ENCODE results near the gene MARK3.

The MARK3 gene

GRCh38 chr14:103485504-103485903, 100.3 kb downstream of the MARK3 start:
- TF ChIP-seq, protein P1, sequence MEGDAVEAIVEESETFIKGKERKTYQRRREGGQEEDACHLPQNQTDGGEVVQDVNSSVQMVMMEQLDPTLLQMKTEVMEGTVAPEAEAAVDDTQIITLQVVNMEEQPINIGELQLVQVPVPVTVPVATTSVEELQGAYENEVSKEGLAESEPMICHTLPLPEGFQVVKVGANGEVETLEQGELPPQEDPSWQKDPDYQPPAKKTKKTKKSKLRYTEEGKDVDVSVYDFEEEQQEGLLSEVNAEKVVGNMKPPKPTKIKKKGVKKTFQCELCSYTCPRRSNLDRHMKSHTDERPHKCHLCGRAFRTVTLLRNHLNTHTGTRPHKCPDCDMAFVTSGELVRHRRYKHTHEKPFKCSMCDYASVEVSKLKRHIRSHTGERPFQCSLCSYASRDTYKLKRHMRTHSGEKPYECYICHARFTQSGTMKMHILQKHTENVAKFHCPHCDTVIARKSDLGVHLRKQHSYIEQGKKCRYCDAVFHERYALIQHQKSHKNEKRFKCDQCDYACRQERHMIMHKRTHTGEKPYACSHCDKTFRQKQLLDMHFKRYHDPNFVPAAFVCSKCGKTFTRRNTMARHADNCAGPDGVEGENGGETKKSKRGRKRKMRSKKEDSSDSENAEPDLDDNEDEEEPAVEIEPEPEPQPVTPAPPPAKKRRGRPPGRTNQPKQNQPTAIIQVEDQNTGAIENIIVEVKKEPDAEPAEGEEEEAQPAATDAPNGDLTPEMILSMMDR (IDR thresholded peaks at IDR 0.05; ENCODE audit: insufficient read depth, low read length): no peak
- TF ChIP-seq, protein P2, sequence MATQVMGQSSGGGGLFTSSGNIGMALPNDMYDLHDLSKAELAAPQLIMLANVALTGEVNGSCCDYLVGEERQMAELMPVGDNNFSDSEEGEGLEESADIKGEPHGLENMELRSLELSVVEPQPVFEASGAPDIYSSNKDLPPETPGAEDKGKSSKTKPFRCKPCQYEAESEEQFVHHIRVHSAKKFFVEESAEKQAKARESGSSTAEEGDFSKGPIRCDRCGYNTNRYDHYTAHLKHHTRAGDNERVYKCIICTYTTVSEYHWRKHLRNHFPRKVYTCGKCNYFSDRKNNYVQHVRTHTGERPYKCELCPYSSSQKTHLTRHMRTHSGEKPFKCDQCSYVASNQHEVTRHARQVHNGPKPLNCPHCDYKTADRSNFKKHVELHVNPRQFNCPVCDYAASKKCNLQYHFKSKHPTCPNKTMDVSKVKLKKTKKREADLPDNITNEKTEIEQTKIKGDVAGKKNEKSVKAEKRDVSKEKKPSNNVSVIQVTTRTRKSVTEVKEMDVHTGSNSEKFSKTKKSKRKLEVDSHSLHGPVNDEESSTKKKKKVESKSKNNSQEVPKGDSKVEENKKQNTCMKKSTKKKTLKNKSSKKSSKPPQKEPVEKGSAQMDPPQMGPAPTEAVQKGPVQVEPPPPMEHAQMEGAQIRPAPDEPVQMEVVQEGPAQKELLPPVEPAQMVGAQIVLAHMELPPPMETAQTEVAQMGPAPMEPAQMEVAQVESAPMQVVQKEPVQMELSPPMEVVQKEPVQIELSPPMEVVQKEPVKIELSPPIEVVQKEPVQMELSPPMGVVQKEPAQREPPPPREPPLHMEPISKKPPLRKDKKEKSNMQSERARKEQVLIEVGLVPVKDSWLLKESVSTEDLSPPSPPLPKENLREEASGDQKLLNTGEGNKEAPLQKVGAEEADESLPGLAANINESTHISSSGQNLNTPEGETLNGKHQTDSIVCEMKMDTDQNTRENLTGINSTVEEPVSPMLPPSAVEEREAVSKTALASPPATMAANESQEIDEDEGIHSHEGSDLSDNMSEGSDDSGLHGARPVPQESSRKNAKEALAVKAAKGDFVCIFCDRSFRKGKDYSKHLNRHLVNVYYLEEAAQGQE (IDR thresholded peaks at IDR 0.05; ENCODE audit: insufficient replicate concordance, low read depth): no peak
- TF ChIP-seq POLR2AphosphoS5 (IDR thresholded peaks at IDR 0.05; ENCODE audit: low read depth) (no peak), GABPA (IDR thresholded peaks at IDR 0.05; ENCODE audit: low read depth) (no peak), SPI1 (IDR thresholded peaks at IDR 0.05; ENCODE audit: borderline replicate concordance, low read depth) (no peak)
- Histone ChIP-seq H3K27ac (replicated peaks) (no peak overlapping the region), H3K27me3 (ENCODE audit: insufficient read depth, poor library complexity, severe bottlenecking) (no peaks in the 10 kb centered on the region), H3K4me3 (replicated peaks; ENCODE audit: insufficient read depth, low read length) (no peak overlapping the region)
- no peak for DNase-seq (ENCODE audit: low read depth in 1 of 2, low spot score in 1 of 2)

DNA sequence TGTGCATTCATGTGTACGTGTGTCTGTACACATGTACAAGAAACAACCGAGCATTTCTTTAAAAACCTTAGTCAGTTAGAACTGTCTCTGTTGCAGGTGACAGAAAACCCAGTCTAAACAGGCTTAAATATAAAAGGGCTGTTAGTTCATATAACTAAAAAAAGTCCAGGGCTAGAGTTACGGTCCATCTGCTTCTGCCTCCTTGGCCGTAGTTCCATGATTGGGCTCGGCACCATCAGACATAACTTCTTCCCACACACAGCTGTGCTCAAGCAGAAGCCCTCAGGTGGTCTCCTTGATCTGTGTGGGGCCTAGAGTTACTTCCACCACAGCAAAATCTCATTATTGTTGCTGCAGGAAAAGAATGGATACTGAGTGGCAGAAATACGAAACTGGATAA, 102.9 kb downstream of the MARK3 start:
- Histone ChIP-seq H3K27me3 (ENCODE audit: insufficient read depth, poor library complexity, severe bottlenecking) (no peaks in the 10 kb centered on the region), H3K27ac (replicated peaks) (no peak overlapping the region), H3K4me3 (replicated peaks; ENCODE audit: insufficient read depth, low read length) (no peak overlapping the region)
- no peak for DNase-seq (ENCODE audit: low read depth in 1 of 2, low spot score in 1 of 2)
- TF ChIP-seq POLR2AphosphoS5 (IDR thresholded peaks at IDR 0.05; ENCODE audit: low read depth): no peak
- TF ChIP-seq SPI1 (IDR thresholded peaks at IDR 0.05; ENCODE audit: borderline replicate concordance, low read depth): no peak
- TF ChIP-seq, protein P2 (IDR thresholded peaks at IDR 0.05; ENCODE audit: insufficient replicate concordance, low read depth): no peak
- TF ChIP-seq, protein P1 (IDR thresholded peaks at IDR 0.05; ENCODE audit: insufficient read depth, low read length): no peak
- no peak for TF ChIP-seq GABPA (IDR thresholded peaks at IDR 0.05; ENCODE audit: low read depth)

- no peak overlapping the region for H3K27ac ChIP-seq (replicated peaks)
- H3K27me3 ChIP-seq (ENCODE audit: insufficient read depth, poor library complexity, severe bottlenecking): no peaks in the 10 kb centered on the region
- DNase-seq (ENCODE audit: low read depth in 1 of 2, low spot score in 1 of 2): no peak
- no peak for TF ChIP-seq GABPA (IDR thresholded peaks at IDR 0.05; ENCODE audit: low read depth)
- TF ChIP-seq SPI1 (IDR thresholded peaks at IDR 0.05; ENCODE audit: borderline replicate concordance, low read depth): no peak
- no peak for TF ChIP-seq POLR2AphosphoS5 (IDR thresholded peaks at IDR 0.05; ENCODE audit: low read depth)
- TF ChIP-seq, protein P2 (IDR thresholded peaks at IDR 0.05; ENCODE audit: insufficient replicate concordance, low read depth): no peak
- TF ChIP-seq, protein P1 (IDR thresholded peaks at IDR 0.05; ENCODE audit: insufficient read depth, low read length): no peak
- no peak overlapping the region for H3K4me3 ChIP-seq (replicated peaks; ENCODE audit: insufficient read depth, low read length)
Measured at GRCh38 chr14:103488960-103489359, 103.7 kb downstream of the MARK3 start.

All from HL-60 (cell line).